ENCODE data around the gene CCT8.
"Not testable (repeated sequence)": the region's sequence is repeated elsewhere in the genome, so short reads cannot be mapped to it uniquely, and the experiment has no call there.

CCT8 gene

DNA sequence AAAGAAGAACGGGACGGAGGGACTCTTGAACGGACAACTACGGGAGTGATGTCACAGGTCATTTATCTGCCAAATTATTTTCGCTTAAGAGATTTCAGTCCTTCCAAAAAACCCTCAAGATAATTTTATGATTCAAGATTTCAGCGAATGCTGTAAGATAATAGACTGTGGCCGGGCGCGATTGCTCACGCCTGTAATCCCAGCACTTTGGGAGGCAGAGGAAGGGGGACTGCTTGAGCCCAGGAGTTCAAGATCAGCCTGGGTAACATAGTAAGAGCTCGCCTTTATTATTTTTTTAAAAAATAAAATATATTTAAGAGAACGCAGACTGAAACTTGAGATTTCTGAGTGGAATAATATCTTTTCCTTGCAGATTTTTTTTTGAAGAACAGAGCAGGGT lies 54.9 kb downstream of the CCT8 start:
- DNase-seq (ENCODE audit: low spot score): no peak

DNA sequence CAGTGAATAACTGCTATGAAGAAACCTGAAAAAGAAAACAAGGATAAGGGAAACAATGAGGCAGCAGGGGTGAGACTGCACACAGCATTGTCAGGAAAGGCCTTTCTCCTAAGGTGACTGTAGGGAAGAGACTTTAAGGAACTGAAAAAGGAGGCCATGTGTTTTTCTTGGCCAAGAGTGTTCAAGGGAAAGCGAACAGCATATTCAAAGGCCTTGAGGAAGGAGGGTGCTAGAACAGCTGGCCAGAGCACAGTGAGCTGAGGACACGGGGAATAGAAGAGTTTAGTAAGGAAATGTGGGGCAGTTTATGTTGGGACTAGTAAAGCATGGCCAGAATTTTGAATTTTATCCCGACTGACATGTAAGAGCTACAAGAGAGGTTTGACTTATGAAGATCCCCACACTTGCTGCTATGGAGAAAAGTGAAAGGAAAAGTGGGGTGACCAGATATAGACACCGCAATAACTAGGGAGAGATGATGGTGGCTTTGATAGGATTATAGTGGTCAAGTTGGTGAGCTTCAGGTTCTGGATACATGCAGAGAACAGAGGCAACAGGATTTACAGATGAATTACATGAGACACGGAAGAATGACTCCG lies 55.7 kb downstream of the CCT8 start:
- no peak for DNase-seq (ENCODE audit: low spot score)

DNA sequence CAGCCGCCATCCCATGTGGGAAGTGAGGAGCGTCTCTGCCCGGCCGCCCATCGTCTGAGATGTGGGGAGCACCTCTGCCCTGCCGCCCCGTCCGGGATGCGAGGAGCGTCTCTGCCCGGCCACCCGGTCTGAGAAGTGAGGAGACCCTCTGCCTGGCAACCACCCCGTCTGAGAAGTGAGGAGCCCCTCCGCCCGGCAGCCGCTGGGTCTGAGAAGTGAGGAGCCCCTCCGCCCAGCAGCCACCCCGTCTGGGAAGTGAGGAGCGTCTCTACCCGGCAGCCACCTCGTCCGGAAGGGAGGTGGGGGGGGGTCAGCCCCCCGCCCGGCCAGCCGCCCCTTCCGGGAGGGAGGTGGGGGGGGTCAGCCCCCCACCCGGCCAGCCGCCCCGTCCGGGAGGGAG lies 62.2 kb downstream of the CCT8 start:
- DNase-seq (ENCODE audit: low spot score): not testable (repeated sequence)

DNA sequence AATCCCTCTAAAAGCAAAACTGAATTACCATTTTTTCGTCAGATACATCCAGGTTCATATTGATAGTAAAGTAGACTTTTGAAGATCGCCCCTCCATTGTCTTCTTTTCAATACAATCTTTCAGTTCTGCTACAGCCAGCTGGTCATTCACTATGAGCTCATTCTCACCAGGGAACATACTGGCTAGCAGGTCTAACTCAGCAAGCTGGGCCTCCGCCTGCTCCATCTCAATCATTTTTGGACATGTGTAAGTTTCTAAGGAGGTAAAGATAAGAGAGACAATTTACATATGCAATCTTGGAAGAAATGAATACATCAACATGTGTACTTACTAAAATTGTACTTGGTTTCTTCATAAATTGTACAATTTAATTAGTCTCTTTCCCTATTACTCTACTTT lies 65.1 kb downstream of the CCT8 start:
- DNase-seq (ENCODE audit: low spot score): no peak

DNA sequence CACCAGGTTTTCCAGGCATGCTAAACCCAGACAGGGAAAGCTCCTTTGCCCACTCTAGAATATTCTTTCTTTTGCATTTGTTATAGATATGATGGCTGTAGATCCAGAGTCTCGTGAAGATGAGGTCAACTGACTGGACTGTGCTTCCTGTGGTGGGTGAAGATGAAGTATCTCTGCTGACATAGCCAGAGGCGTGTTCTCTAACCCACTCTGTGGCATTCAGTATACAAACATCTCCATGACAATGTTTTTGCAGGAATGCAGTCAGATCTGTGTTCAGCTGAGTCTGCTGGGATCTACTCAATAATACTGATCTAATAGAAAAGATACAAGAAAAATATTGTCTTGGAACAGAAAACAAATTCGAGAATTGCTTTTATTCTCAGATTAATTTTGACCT lies 65.6 kb downstream of the CCT8 start:
- DNase-seq (ENCODE audit: low spot score): no peak

DNA sequence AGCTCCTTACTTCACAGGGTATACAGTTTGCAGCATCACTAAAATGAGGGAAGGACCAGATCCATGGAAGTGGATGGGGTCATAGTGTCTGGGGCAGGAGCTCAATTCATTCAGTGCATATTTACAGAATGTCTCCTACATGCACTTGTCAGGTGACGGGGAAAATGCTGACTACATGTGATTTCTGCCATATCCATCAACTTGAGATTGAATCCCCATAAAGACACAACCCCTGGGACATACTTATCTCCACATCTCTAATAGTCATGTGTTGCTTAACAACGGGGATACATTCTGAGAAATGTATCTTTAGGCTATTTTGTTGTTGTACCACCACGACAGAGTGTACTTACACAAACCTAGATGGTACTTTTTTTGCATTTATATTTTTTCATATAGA lies 66.3 kb downstream of the CCT8 start:
- DNase-seq (ENCODE audit: low spot score): no peak
